Osteoblast (primary cell): ENCODE data around the gene SEZ6. TPM values are rescaled to one million over a fixed set of nuclear protein-coding genes. Genes with fewer than 3 reads are reported as not detected.

Experiments used
- DNase-seq: peaks from one replicate; pipeline ENCODE4 v3.0.0; 2011; ENCODE audit warnings: low spot score, mixed read lengths; ENCODE audit not compliant: insufficient read length; ENCODE audit errors: missing footprints
- H2AFZ ChIP-seq: 2 replicates; pipeline ENCODE4 v1.6.0; 2011; ENCODE audit warnings: mild to moderate bottlenecking, low read length
- H3K27ac ChIP-seq: 2 replicates; pipeline ENCODE4 v1.5.1; 2011; ENCODE audit warnings: mild to moderate bottlenecking, low read depth, low read length, moderate library complexity
- H3K27me3 ChIP-seq: 2 replicates; pipeline ENCODE4 v1.6.0; 2012; ENCODE audit warnings: mild to moderate bottlenecking, control low read depth, inconsistent platforms, low read length, moderate library complexity; ENCODE audit not compliant: insufficient read depth
- H3K36me3 ChIP-seq: 2 replicates; pipeline ENCODE4 v1.5.1; 2011; ENCODE audit warnings: mild to moderate bottlenecking, low read length, control low read depth, moderate library complexity; ENCODE audit not compliant: insufficient read depth
- H3K4me1 ChIP-seq: 2 replicates; pipeline ENCODE4 v1.5.1; 2011; ENCODE audit warnings: mild to moderate bottlenecking, low read length, control low read depth, moderate library complexity; ENCODE audit not compliant: insufficient read depth
- H3K4me2 ChIP-seq: 2 replicates; pipeline ENCODE4 v1.6.0; 2011; ENCODE audit warnings: mild to moderate bottlenecking, low read length; ENCODE audit not compliant: insufficient read depth
- H3K4me3 ChIP-seq: fragments of 200-600 bp; sonication (generic); 3 replicates; pipeline ENCODE4 v1.5.1; 2012; ENCODE audit warnings: mild to moderate bottlenecking, low read length, inconsistent platforms; ENCODE audit not compliant: insufficient read depth
- H3K79me2 ChIP-seq: 2 replicates; pipeline ENCODE4 v1.6.0; 2012; ENCODE audit warnings: mild to moderate bottlenecking, low read length, control low read depth, inconsistent platforms; ENCODE audit not compliant: insufficient read depth
- H3K9me3 ChIP-seq: 2 replicates; pipeline ENCODE4 v1.5.1; 2011; ENCODE audit warnings: low read depth, low read length, control low read depth
- H4K20me1 ChIP-seq: 2 replicates; pipeline ENCODE4 v1.6.0; 2012; ENCODE audit warnings: mild to moderate bottlenecking, low read length, control low read depth; ENCODE audit not compliant: insufficient read depth
- CTCF ChIP-seq: IDR thresholded peaks from 2 replicates; pipeline ENCODE4 v1.5.1; 2011; ENCODE audit warnings: mild to moderate bottlenecking, low read depth, low read length, moderate library complexity; ENCODE audit errors: extremely low read depth
- total RNA-seq: library from RNA; depleted of rRNA; stranded (reverse); fragments of >200 nt; gene quantifications from 2 replicates; pipeline ENCODE4 v1.2.3, GENCODE V29; 2012

SEZ6 gene
- total RNA-seq, 1 donor = not detected

- H3K4me3 ChIP-seq = no peak overlapping the region
- H3K27ac ChIP-seq = no peak overlapping the region
- DNase-seq = peak; percentile 90
- no peaks in the 10 kb centered on the region for H4K20me1 ChIP-seq
- peak; percentile 10 for TF ChIP-seq CTCF
- no peaks in the 10 kb centered on the region for H3K9me3 ChIP-seq
- H3K79me2 ChIP-seq = no peaks in the 10 kb centered on the region
- H3K36me3 ChIP-seq = no peaks in the 10 kb centered on the region
- H2AFZ ChIP-seq = no peak overlapping the region
- H3K4me2 ChIP-seq = no peak overlapping the region
- H3K27me3 ChIP-seq = peaks cover 14% of the 10 kb centered on the region
- H3K4me1 ChIP-seq = peaks cover 6% of the 10 kb centered on the region
Observed at GRCh38 chr17:28992625-28993600, 12.9 kb downstream of the SEZ6 start.

- TF ChIP-seq CTCF = no peak
- Histone ChIP-seq H4K20me1 (no peaks in the 10 kb centered on the region), H3K27me3 (peaks cover 18% of the 10 kb centered on the region), H3K79me2 (no peaks in the 10 kb centered on the region), H3K27ac (no peak overlapping the region), H3K4me2 (no peak overlapping the region), H3K36me3 (no peaks in the 10 kb centered on the region), H3K4me3 (no peak overlapping the region), H3K9me3 (no peaks in the 10 kb centered on the region), H2AFZ (no peak overlapping the region), H3K4me1 (peaks cover 6% of the 10 kb centered on the region)
- DNase-seq = no peak
Observed at GRCh38 chr17:28992185-28992584, 13.6 kb downstream of the SEZ6 start.

- Histone ChIP-seq H3K79me2 (no peaks in the 10 kb centered on the region), H3K36me3 (no peaks in the 10 kb centered on the region), H2AFZ (no peak overlapping the region), H4K20me1 (no peaks in the 10 kb centered on the region), H3K4me3 (no peak overlapping the region), H3K9me3 (no peaks in the 10 kb centered on the region), H3K27ac (no peak overlapping the region), H3K4me2 (no peak overlapping the region), H3K27me3 (peaks cover 19% of the 10 kb centered on the region), H3K4me1 (peaks cover 6% of the 10 kb centered on the region)
- no peak for DNase-seq
- TF ChIP-seq CTCF = no peak
Observed at GRCh38 chr17:28991779-28992178, 14.1 kb downstream of the SEZ6 start.

GRCh38 chr17:28989028-28989427 lies 16.8 kb downstream of the SEZ6 start:
- DNase-seq = no peak
- Histone ChIP-seq H3K79me2 (no peaks in the 10 kb centered on the region), H4K20me1 (no peaks in the 10 kb centered on the region), H3K4me1 (peaks cover 6% of the 10 kb centered on the region), H3K9me3 (no peaks in the 10 kb centered on the region), H3K4me3 (no peak overlapping the region), H3K36me3 (no peaks in the 10 kb centered on the region), H3K4me2 (no peak overlapping the region), H2AFZ (no peak overlapping the region), H3K27ac (no peak overlapping the region), H3K27me3 (peaks cover 43% of the 10 kb centered on the region)
- no peak for TF ChIP-seq CTCF
